NCI-H774 (cell line): ENCODE measurements around the gene TMPRSS9.
"Not testable (repeated sequence)": the region's sequence is repeated elsewhere in the genome, so short reads cannot be mapped to it uniquely, and the experiment has no call there.

Experiments
- DNase-seq: peaks from one replicate; lab custom pipeline; 2025; lab: John Stamatoyannopoulos, UW

Gene TMPRSS9

DNA sequence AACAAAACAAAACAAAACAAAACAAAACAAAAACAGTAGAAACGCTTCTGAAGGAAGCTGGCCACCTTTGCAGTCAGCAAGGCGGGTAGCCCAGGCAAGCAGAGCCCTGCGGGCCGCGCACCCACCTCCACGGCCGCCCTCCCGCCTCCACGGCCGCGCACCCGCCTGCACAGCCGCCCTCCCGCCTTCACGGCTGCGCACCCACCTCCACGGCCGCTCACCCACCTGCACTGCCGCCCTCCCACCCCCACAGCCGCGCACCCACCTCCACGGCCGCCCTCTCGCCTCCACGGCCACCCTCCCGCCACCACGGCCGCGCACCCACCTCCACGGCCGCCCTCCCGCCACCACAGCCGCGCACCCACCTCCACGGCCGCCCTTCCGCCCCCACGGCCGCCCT lies 76.3 kb downstream of the TMPRSS9 start:
- no peak for DNase-seq

DNA sequence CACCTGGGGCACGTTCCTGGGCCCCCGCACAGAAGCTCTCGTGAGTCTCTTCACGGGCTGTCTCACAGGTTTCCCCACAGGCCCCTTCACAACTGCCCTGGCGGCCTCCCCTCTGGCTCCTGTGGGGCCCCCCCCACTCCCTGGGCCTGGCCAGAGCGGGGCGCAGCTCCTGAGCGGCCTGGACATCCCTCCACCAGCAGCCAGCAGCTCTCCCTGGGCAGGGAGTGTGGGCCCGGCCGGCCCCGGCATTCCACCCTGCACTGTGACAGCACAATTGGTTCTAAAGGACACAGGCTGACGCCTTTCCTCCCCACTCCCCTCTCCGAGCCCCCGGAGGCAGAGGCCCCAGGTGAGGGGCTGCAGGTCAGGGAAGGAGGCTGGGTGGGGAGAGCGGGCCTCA lies 76.9 kb downstream of the TMPRSS9 start:
- DNase-seq, result no peak

DNA sequence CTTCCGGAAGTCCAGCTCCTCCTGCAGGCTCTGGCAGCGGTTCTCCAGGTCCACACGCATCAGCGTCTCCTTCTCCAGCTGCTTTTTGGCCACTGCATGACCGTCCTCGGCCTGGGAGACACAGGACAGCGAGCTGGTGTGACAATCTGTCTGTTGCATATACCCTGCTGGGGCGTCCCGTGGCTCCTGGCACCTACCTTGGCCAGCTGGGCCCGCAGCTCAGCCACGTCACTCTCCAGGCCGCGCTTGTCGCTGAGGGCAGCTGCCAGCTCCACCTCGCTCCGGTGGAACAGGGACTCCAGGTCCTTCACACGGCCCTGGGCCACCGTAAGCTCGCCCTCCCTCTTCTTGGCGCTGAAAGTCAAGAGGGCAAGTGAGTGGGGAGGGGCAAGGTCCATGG lies 78.1 kb downstream of the TMPRSS9 start:
- DNase-seq, result no peak

DNA sequence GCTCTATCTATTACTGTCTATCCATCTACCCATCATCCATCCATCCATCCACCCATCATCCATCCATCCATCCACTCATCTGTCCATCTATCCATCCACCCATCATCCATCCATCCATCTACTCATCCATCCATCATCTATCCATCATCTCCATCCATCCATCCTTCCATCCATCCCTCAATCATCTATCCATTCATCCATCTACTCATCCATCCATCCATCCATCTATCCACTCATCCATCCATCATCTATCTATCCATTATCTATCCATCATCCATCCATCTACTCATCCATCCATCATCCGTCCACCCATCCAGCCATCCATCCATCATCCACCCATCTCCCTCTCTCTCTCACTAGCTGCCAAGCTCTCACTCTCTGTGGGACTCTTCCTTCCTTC lies 80.5 kb downstream of the TMPRSS9 start:
- DNase-seq, result no peak

DNA sequence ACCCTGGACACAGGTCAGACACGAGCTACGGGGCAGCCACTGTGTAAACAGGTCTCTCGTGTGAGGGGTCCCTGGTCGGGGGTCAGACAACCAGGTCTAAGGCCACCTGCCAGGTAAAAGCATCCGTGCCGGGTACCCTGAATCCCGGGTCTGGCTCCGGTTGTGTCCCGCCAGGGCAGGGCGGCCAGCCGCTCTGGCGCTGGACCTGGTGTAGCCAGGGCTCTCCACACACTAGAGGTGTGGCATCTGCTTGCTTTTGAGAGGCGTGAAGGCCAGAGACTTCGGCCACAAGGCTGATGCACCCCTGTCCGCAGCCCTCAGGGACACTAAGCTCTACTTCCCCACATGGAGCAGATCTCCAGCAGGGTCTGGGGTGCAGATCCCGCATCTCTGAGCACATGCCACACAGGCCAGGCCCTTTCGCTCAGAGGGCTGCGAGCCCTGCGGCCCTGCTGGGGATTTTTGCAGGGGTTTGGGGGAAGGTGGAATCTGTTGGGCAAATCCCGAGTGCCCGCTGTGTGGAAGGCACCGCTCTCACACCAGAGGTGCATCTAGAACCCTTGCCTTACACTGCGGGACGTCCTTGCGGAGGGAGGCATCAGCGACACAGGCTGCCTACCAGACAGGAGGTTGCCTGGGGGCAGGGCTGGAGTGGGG lies 81.2 kb downstream of the TMPRSS9 start:
- DNase-seq, result no peak

DNA sequence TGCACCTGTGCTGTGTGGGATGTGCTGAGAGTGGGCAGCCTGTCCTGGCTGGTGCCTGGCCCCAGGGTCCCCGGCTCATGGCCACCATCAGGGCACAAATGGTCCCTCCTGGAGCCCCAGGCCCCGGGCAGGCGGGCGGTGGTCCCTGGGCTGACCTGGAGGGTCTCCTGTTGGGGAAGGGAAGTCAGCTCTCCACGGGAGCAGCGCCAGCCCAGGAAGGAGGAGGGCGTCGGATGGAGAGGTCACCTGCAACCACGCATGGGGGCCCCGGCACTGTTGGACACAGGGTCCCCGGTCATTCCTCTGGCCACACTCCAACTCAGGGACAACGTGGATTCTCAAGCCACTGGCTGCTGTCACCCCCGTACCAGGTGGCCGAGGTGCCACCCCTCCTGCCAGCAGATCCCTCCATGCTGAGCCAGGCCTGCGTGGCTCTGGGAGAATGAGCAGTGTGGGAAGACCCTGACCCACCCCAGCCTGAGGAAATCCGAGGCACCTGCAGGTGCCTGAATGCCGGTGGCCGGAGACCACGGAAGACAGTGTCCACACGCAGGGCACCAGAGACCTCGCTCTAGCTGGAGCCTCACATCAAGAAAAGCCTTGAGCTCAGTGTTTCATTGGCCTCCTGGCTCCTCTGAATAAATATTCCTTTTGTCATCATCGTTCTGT lies 83.2 kb downstream of the TMPRSS9 start:
- DNase-seq, result no peak

DNA sequence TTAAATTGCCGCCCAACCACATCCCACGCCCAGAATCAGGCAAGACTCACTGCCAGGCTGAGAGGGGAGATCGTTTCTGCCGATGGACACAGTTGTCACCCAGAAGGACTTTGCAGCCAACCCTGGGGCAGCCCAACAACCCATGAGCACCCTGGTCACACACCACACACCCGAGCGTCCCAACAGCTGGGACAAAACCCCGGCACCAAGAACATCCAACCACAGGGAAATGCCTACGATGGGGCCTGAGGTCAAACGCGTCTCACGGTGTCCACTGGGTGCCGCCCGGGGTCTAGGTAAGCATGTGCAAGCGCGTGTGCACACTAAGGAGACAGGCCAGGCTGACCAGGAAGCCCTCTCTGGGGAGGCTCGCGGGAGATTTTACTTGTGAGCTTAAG lies 83.7 kb downstream of the TMPRSS9 start:
- DNase-seq, result no peak

DNA sequence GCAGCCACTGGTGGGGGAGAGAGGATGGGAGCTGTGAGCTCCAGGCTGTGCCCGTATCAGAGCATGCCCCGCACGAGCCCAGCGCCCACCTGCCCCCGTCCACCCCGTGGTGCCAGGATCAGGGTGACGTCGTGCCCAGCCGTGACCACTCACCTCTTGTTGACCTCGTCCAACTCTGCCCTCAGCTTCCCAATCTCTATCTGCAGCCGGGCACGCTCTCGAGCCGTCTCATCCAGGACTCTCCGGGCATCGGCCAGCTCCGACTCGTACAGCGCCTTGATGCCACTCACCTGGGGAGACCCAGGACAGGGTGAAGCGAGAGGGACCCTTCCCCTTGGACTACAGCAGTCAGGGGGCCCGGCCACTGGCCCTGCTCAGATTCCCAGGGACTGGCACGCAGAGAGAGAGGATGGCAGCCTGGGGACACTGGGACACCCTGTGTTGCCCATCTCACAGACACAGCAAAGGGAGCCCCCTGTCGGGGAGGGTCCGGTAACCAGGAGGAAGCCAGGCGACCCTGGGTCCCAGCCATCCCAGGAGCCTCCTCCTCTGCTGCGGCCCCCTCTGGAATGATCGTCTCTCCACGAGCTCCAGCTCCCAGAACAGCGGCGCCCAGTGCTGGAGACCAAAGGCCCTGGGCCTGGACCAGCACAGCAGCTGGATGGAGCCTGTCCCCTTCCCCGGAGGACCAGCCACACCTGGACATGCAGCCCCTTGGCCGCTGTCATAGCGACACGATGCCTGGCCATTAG lies 84.4 kb downstream of the TMPRSS9 start:
- DNase-seq, result no peak

DNA sequence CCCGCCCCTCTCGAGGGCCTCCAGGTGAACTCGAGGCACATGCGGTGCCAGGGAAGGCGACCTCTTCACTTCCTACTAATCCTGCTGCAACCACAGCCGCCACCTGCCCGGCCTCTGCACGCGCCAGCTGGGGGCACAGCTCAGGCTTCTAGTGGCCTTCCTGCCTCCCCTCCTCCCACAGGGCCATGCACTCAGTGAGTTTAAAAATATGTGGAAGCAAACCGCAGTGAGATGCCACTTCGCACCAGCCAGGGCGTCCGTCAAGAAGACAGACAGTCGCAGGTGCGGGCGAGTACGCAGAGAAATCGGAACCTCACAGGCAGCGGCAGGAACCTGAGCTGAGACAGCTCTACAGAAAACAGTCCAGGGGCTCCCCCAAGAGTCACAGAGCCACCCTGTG lies 86.3 kb downstream of the TMPRSS9 start:
- no peak for DNase-seq

DNA sequence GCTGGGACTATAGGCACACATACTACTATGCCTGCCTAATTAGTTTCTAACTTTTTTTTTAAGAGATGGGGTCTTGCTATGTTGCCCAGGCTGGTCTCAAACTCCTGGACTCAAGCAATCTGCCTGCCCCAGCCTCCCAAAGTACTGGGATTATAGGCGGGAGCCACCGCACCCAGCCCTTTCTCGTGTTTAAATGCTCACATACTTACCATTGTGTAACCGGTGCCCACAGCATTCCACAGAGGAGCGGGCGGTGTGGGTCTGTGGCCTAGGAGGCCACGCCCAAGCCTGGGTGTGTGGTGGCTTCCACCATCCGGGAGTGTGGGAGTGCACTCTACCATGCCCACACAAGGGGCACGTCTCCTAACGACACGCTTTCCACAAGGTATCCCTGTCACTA lies 89.0 kb downstream of the TMPRSS9 start:
- no peak for DNase-seq

DNA sequence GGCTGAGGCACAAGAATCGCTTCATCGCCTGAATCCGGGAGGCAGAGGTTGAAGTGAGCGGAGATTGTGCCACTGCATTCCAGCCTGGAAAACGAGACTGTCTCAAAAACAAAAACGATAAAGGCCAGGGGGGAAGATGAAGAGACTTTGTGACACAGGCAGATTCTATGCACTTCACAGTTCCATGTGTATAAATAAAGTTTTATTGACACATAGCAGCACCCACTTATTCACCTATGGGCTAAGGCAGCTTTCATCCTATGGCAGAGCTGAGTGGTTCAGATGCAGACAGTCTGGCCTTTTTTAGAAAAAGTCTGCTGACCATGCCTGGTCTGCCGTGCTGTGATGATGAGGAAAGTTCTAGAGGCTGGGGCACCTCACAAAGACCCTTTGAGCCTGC lies 91.1 kb downstream of the TMPRSS9 start:
- DNase-seq, result no peak

DNA sequence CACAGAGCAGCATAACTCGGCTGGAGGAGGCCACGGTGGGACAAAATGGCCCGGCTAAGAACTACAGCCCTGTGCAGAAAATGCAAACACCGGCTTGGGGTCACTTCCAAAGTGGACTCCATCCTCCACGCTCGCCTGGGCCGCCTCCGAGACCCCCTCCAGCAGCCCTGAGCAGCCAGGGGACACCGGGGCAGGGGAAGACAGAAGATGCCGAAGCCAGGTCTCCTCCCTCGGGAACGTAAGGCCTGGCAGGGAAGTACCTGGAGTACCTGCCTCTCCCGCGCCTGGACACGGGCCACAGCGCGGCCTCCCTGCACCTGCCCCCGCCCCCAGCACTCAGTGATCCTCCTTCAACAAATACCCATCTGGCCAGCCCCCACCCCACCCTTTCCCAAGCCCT lies 91.7 kb downstream of the TMPRSS9 start:
- no peak for DNase-seq

DNA sequence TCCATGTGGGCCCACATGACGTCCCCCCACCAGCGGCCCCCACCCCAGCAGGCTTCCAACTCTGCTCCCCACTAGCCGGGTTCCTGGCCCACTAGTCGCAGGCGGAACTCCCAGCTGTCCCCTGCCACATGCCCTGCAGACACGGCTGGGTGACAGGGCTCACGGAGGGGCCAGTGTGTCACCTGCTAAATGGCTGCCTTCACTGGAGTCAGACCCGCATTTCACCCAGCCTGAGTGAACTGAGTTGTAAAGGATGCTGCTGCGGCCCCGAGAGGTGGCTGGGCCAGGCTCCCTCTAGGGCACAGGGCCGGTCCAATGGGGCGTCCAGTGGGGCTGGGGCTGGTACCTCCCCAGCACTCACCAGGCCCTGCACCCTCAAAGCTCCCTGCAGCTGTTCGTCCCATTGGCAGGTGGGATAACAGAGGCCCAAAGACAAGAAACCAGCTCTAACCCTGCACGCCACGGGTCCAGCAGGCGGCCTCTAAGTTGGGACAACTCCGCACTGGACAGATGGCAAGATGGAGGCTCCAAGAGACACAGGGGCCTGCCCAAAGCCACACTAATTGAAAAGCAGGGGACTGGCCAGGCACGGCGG lies 93.5 kb downstream of the TMPRSS9 start:
- DNase-seq, result no peak

DNA sequence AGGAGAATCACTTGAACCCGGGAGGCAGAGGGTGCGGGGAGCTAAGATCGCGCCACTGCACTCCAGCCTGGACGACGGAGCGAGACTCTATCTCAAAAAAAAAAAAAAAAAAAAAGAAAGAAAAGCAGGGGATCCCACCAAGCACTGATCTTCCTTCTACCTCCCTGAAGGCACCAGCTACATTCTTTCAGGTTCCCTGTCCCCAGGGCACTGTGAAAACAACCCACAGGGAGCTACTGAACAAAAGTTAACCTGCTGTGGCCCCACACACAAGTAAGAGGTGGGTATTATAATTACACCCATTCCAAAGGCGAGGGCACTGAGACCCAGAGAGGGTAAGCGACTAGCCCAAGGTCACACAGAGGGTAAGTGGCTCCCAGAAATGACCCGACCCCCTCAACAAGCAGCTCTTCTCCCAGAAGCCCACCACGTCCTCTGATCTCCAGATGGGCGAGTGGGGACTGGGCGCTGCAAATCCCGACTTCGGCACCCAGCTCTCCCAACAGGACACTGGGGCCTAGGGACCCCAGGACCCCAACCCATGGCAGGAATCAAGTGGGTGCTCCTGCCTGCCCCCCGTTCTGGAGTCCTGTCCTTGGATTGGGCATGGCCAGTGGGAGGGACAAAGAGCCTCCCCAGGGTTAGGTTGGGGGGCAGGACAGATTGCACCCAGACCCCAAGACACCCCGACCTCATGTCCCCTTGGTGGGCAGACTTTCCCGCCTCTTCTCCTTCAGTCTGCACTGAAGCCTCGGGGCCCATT lies 94.3 kb downstream of the TMPRSS9 start:
- no peak for DNase-seq

DNA sequence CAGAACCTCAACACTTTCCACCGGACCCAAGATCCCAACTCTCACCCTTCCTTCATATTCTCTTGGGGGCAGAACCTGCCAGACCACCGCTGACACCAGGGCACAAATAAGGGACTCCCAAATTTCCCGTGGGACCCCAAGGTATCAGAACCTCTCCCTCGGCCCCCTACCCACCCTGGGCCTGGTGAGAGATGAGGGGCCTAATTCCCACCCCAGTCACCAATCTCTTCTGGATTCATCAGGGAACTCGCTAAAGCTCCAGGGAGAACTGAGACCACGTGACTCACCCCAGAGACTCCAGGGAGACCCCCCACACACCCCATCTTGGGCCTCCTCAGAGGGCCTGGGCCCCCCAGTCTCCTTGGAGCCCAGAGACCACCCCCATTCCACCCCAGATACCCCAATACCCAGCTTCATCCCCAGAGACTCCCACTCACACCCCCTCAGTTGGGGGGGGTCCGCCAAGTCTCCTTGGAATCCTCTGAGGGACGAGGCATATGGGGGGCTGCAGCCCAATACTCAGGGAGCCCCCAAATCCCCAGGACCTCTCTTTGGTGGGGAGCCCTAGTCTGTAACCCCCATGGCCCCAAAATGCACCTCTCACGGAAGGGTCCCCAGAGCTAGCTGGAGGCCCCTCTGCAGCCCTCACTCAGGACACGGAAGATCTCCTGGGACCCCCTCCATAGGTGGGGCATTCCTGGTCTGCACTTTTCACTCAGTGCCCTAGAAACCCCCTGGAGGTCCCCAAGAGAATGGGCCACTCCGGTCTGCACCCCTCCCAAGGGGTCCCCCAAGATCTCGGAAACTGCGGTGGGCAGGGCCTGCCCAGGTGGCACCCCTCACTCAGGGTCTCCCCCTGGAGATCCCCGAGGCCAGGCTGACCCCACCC lies 95.1 kb downstream of the TMPRSS9 start:
- DNase-seq, result no peak

DNA sequence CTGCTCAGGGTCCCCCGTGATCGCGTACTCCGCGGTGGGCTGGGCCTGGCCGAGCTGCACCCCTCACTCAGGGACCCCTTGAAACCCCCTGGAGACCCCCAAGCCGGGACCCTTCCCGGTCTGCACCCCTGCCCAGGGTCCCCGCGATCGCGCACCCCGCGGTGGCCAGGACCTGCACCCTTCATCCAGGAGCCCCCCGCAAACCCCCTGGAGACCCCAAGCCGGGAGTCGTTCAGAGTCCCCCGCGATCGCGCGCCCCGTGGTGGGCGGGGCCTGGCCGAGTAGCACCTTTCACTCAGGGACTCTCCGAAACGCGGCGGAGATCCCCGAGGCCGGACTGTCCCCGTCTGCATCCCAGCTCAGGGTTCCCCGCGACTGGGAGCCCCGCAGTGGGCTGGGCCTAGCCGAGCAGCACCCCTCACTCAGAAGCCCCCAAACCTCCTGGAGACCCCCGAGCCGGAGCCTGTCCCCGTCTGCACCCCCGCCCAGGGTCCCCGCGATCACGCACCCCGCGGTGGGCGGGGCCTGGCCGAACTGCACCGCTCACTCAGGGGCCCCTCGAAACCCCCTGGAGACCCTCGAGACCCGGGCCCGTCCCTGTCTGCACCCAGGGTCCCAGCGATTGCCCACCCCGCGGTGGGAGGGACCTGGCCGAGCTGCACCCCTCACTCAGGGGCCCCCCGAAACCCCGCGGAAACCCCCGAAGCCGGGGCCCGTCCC lies 95.9 kb downstream of the TMPRSS9 start:
- DNase-seq, result no peak

DNA sequence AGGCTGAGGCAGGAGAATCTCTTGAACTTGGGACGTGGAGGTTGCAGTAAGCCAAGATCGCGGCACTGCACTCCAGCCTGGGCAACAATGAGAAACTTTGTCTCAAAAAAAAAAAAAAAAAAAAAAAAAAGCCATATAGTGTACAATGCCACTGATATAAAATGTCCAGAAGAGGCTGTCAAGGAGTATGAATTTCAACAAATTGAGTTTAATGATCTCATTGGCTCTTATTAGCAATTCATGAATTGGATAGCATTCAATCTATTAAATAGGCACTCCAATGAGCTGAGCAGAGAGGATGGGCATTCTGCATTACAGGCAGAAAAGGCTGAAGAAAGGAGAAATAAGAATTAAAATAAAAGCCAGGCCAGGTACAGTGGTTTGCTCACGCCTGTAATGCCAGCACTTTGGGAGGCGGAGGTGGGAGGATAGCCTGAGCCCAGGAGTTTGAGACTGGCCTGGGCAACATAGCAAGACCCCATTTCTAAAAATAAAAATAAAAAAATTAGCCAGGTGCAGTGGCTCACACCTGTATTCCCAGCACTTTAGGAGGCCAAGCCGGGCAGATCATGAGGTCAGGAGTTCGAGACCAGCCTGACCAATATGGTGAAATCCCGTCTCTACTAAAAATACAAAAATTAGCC lies 97.5 kb downstream of the TMPRSS9 start:
- DNase-seq, result no peak

DNA sequence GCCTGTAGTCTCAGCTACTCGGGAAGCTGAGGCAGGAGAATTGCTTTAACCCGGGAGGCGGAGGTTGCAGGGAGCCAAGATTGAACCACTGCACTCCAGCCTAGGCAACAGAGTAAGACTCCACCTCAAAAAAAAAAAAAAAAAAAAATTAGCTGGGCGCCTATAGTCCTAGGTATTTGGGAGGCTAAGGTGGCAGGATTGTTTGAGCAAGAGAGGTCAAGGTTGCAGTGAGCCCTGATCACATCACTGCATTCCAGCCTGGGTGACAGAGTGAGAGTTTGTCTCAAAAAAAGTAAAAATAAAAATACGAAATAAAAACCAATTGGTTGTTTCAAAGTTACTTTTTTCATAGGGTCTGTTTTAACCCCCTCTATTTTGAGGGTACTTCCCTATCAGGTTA lies 98.0 kb downstream of the TMPRSS9 start:
- DNase-seq, result no peak

DNA sequence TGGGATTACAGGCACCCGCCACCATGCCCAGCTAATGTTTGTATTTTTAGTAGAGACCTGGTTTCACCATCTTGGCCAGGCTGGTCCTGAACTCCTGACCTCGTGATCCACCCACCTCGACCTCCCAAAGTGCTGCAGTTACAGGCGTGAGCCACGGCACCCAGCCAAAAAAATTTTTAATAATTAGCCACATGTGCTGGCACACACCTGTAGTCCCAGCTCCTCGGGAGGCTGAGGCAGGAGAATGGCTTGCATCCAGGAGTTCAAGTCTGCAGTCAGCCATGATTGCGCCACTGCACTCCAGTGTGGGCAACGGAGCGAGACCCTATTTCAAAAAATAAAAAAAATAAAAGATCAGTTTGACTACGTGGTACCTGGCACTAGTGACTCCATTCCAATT lies 98.7 kb downstream of the TMPRSS9 start:
- DNase-seq, result not testable (repeated sequence)

DNA sequence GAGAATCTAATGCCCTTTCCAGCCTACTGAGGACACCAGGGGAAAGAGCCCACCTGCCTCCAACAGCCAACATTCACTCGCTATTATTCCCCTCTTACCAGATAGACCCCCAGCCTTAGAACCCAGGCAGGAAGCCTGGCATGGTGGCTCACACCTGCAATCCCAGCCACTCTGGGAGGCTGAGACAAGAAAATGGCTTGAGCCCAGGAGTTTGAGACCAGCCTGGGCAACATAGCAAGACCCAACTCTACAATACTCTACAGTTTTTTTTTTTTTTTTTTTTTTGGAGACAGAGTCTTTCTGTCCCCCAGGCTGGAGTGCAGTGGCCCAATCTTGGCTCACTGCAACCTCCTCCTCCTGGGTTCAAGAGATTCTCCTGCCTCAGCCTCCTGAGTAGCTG lies 100.2 kb downstream of the TMPRSS9 start:
- no peak for DNase-seq
